Measurements from ENCODE around the gene SLC12A3. TPM values are rescaled to one million over a fixed set of nuclear protein-coding genes. Genes with fewer than 3 reads are reported as not detected.

SLC12A3 gene
- total RNA-seq, 1 experiment from 2014 or later, result not detected

GRCh38 chr16:56912746-56913708 lies 48.0 kb downstream of the SLC12A3 start:
- Mint-ChIP-seq H3K36me3 (no peaks in the 10 kb centered on the region), H3K4me1 (peaks cover 39% of the 10 kb centered on the region), H3K4me3 (no peak overlapping the region), H3K27ac (no peak overlapping the region), H3K9me3 (no peaks in the 10 kb centered on the region), H3K27me3 (ENCODE audit: low read depth) (no peaks in the 10 kb centered on the region; the same call in 1 of the 2 replicates)
- DNase-seq (ENCODE audit: low spot score) (no peak), ATAC-seq (no peak)
- ChIA-PET POLR2A (no interaction called here), CTCF (interaction anchor here (0.9 kb wide), 1 partner anchor 51 kb away, joined by 3 read pairs; no protein-coding TSS in a partner anchor)
- no peak for TF ChIP-seq NFE2L1 (CRISPR knock-in tag; IDR thresholded peaks at IDR 0.05)
- no peak for TF ChIP-seq ZNF138 (CRISPR knock-in tag; conservative IDR thresholded peaks at IDR 0.05)
- no peak for TF ChIP-seq MXD4 (CRISPR knock-in tag; IDR thresholded peaks at IDR 0.05; ENCODE audit: borderline replicate concordance)
- TF ChIP-seq ESRRA (CRISPR knock-in tag; IDR thresholded peaks at IDR 0.05; ENCODE audit: borderline replicate concordance), result no peak

DNA sequence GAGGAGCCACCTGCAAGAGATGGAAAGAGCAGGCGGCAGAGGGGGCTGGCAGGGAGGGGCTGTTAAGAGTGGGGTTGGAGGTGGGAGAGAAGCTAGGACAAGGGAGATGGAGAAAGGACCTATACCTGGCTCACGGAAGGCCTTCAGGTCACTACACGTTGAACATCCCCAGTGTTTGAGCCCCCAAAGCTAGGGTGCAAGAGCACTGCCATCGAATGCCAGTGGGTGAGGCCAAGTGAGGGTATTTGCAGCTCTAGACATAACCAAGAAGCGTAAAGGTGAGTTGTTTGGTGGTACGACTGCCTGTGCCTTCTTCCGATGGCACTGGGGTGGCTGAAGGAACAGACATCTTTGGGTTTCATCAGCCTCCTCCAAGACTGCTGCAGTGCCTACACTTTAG lies 49.9 kb downstream of the SLC12A3 start:
- ChIA-PET CTCF (interaction anchor here (1.1 kb wide), 1 partner anchor 18 kb away, joined by 3 read pairs; no protein-coding TSS in a partner anchor), POLR2A (interaction anchor here (1.6 kb wide), 1 partner anchor 17 kb away, joined by 3 read pairs; no protein-coding TSS in a partner anchor)
- H3K27ac Mint-ChIP-seq, result no peak overlapping the region

DNA sequence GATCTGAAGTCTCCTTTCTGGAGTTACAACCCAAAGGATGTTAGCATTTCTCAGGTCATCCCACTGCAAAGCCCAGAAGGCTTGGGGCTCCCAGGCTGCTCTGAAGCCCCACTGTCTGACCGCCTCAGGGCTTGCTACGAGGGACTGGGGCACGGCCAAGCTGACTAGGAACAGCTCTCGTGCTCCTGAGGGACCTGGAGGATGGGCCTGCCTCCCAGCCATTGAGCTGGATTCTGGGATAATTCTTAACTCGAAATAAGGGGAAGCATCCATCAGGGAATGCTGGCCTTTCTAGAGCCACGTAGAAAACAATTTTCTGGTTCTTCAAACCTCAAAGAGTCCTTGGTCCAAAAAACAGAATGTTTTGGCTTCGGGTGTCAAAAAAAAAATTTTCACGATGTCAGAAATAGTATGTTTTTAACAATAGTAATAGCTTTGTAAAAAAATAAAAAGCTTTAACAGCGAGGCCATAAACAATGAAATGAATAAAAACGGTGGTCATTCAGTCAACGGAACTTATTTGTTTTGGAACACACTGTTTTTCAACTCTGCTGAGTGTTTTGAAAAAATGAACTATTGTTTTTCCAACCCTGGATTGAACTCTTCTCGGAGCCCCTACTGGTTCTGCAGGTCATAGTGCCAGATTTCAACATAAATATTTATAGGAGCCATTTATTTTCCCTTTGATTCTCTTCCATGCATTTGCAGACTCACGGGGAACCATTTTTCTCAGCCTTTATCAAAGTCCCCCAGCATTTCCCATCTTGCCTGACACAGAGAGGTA lies 50.5 kb downstream of the SLC12A3 start:
- POLR2A ChIA-PET, result interaction anchor here (1.6 kb wide), 1 partner anchor 16 kb away, joined by 3 read pairs; no protein-coding TSS in a partner anchor
- no peak for ATAC-seq
- Mint-ChIP-seq H3K27me3 (ENCODE audit: low read depth) (no peaks in the 10 kb centered on the region; the same call in 1 of the 2 replicates), H3K4me3 (no peak overlapping the region), H3K27ac (no peak overlapping the region), H3K4me1 (peaks cover 21% of the 10 kb centered on the region), H3K9me3 (no peaks in the 10 kb centered on the region), H3K36me3 (no peaks in the 10 kb centered on the region)
- CTCF ChIA-PET, result interaction anchor here (1.1 kb wide), 1 partner anchor 18 kb away, joined by 3 read pairs; no protein-coding TSS in a partner anchor
- no peak for DNase-seq (ENCODE audit: low spot score)
- TF ChIP-seq, protein P1, sequence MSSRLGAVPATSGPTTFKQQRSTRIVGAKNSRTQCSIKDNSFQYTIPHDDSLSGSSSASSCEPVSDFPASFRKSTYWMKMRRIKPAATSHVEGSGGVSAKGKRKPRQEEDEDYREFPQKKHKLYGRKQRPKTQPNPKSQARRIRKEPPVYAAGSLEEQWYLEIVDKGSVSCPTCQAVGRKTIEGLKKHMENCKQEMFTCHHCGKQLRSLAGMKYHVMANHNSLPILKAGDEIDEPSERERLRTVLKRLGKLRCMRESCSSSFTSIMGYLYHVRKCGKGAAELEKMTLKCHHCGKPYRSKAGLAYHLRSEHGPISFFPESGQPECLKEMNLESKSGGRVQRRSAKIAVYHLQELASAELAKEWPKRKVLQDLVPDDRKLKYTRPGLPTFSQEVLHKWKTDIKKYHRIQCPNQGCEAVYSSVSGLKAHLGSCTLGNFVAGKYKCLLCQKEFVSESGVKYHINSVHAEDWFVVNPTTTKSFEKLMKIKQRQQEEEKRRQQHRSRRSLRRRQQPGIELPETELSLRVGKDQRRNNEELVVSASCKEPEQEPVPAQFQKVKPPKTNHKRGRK (CRISPR knock-in tag; IDR thresholded peaks at IDR 0.05; ENCODE audit: borderline replicate concordance), result no peak
- TF ChIP-seq, protein P2, sequence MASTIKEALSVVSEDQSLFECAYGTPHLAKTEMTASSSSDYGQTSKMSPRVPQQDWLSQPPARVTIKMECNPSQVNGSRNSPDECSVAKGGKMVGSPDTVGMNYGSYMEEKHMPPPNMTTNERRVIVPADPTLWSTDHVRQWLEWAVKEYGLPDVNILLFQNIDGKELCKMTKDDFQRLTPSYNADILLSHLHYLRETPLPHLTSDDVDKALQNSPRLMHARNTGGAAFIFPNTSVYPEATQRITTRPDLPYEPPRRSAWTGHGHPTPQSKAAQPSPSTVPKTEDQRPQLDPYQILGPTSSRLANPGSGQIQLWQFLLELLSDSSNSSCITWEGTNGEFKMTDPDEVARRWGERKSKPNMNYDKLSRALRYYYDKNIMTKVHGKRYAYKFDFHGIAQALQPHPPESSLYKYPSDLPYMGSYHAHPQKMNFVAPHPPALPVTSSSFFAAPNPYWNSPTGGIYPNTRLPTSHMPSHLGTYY (CRISPR knock-in tag; IDR thresholded peaks at IDR 0.05), result no peak
- TF ChIP-seq E2F5 (CRISPR knock-in tag; IDR thresholded peaks at IDR 0.05) (no peak), TCF7 (CRISPR knock-in tag; IDR thresholded peaks at IDR 0.05; ENCODE audit: low read depth) (no peak), SMAD4 (CRISPR knock-in tag; IDR thresholded peaks at IDR 0.05) (no peak), SMAD3 (CRISPR knock-in tag; IDR thresholded peaks at IDR 0.05; ENCODE audit: borderline replicate concordance) (no peak), PREB (CRISPR knock-in tag; IDR thresholded peaks at IDR 0.05; ENCODE audit: borderline replicate concordance) (no peak), CTCF (IDR thresholded peaks at IDR 0.05) (no peak), NFYB (CRISPR knock-in tag; conservative IDR thresholded peaks at IDR 0.05; ENCODE audit: low read depth) (no peak), ZNF317 (CRISPR knock-in tag; IDR thresholded peaks at IDR 0.05; ENCODE audit: borderline replicate concordance, low read depth) (no peak)
- TF ChIP-seq, protein P3, sequence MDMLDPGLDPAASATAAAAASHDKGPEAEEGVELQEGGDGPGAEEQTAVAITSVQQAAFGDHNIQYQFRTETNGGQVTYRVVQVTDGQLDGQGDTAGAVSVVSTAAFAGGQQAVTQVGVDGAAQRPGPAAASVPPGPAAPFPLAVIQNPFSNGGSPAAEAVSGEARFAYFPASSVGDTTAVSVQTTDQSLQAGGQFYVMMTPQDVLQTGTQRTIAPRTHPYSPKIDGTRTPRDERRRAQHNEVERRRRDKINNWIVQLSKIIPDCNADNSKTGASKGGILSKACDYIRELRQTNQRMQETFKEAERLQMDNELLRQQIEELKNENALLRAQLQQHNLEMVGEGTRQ (CRISPR knock-in tag; IDR thresholded peaks at IDR 0.05), result no peak

More for the DNA sequence above, 49.9 kb downstream of the SLC12A3 start:
- Mint-ChIP-seq H3K27me3 (ENCODE audit: low read depth) (no peaks in the 10 kb centered on the region; the same call in 1 of the 2 replicates), H3K4me1 (peaks cover 27% of the 10 kb centered on the region), H3K9me3 (no peaks in the 10 kb centered on the region), H3K4me3 (no peak overlapping the region), H3K36me3 (no peaks in the 10 kb centered on the region)
- TF ChIP-seq ZNF232 (CRISPR knock-in tag; IDR thresholded peaks at IDR 0.05), result no peak
- ATAC-seq (no peak), DNase-seq (ENCODE audit: low spot score) (no peak)

All from WTC11 (cell line).